KOPT-K1 (cell line): ENCODE results near the gene SLC25A39.

Source experiments
- H3K27ac ChIP-seq: fragments of 200-600 bp; sonication (generic); 2 replicates; pipeline ENCODE4 v1.5.1; 2016; ENCODE audit warnings: antibody characterized with exemption, mild to moderate bottlenecking, low read depth, low read length; ENCODE audit not compliant: poor library complexity, severe bottlenecking
- H3K36me3 ChIP-seq: fragments of 200-600 bp; sonication (generic); 2 replicates; pipeline ENCODE4 v1.5.1; 2017; ENCODE audit warnings: antibody characterized with exemption, mild to moderate bottlenecking, low read length, moderate library complexity; ENCODE audit not compliant: insufficient read depth
- H3K9me3 ChIP-seq: fragments of 200-600 bp; sonication (generic); 2 replicates; pipeline ENCODE4 v1.5.1; 2017; ENCODE audit warnings: antibody characterized with exemption, low read length, mild to moderate bottlenecking; ENCODE audit not compliant: insufficient read depth, poor library complexity, severe bottlenecking

Gene SLC25A39

GRCh38 chr17:44359458-44360143 lies 35.0 kb upstream of the SLC25A39 start:
- Histone ChIP-seq H3K36me3 (no peaks in the 10 kb centered on the region), H3K9me3 (no peaks in the 10 kb centered on the region), H3K27ac (no peak overlapping the region)

- Histone ChIP-seq H3K9me3 (no peaks in the 10 kb centered on the region), H3K36me3 (no peaks in the 10 kb centered on the region), H3K27ac (no peak overlapping the region)
Observed at GRCh38 chr17:44359006-44359405, 34.4 kb upstream of the SLC25A39 start.

- H3K36me3 ChIP-seq = no peaks in the 10 kb centered on the region
- H3K27ac ChIP-seq = no peak overlapping the region
- no peaks in the 10 kb centered on the region for H3K9me3 ChIP-seq
Observed at GRCh38 chr17:44358066-44358465, 33.4 kb upstream of the SLC25A39 start.

- Histone ChIP-seq H3K9me3 (no peaks in the 10 kb centered on the region), H3K36me3 (no peaks in the 10 kb centered on the region), H3K27ac (no peak overlapping the region)
Observed at GRCh38 chr17:44356241-44356640, 31.6 kb upstream of the SLC25A39 start.

- no peaks in the 10 kb centered on the region for H3K36me3 ChIP-seq
- H3K9me3 ChIP-seq = no peaks in the 10 kb centered on the region
- no peak overlapping the region for H3K27ac ChIP-seq
Observed at GRCh38 chr17:44355642-44356099, 31.0 kb upstream of the SLC25A39 start.

GRCh38 chr17:44354582-44355561 lies 30.2 kb upstream of the SLC25A39 start:
- H3K27ac ChIP-seq = no peak overlapping the region
- no peaks in the 10 kb centered on the region for H3K9me3 ChIP-seq
- no peaks in the 10 kb centered on the region for H3K36me3 ChIP-seq

- Histone ChIP-seq H3K27ac (no peak overlapping the region), H3K9me3 (no peaks in the 10 kb centered on the region), H3K36me3 (no peaks in the 10 kb centered on the region)
Observed at GRCh38 chr17:44353672-44354331, 29.2 kb upstream of the SLC25A39 start.

GRCh38 chr17:44352828-44353671 lies 28.4 kb upstream of the SLC25A39 start:
- no peaks in the 10 kb centered on the region for H3K36me3 ChIP-seq
- no peak overlapping the region for H3K27ac ChIP-seq

GRCh38 chr17:44351961-44352827 lies 27.6 kb upstream of the SLC25A39 start:
- H3K27ac ChIP-seq = no peak overlapping the region
- no peaks in the 10 kb centered on the region for H3K36me3 ChIP-seq
- no peaks in the 10 kb centered on the region for H3K9me3 ChIP-seq

More at GRCh38 chr17:44352828-44353671, 28.4 kb upstream of the SLC25A39 start:
- no peaks in the 10 kb centered on the region for H3K9me3 ChIP-seq

- Histone ChIP-seq H3K27ac (no peak overlapping the region), H3K36me3 (no peaks in the 10 kb centered on the region), H3K9me3 (no peaks in the 10 kb centered on the region)
Observed at GRCh38 chr17:44351464-44351863, 26.8 kb upstream of the SLC25A39 start.

GRCh38 chr17:44350733-44351226 lies 26.2 kb upstream of the SLC25A39 start:
- Histone ChIP-seq H3K27ac (no peak overlapping the region), H3K36me3 (no peaks in the 10 kb centered on the region), H3K9me3 (no peaks in the 10 kb centered on the region)

- Histone ChIP-seq H3K36me3 (no peaks in the 10 kb centered on the region), H3K27ac (no peak overlapping the region), H3K9me3 (no peaks in the 10 kb centered on the region)
Observed at GRCh38 chr17:44349553-44350070, 25.0 kb upstream of the SLC25A39 start.

- H3K9me3 ChIP-seq = no peaks in the 10 kb centered on the region
- H3K36me3 ChIP-seq = no peaks in the 10 kb centered on the region
- no peak overlapping the region for H3K27ac ChIP-seq
Observed at GRCh38 chr17:44348988-44349364, 24.4 kb upstream of the SLC25A39 start.
